ENCODE measurements around the gene HRCT1. TPM values are rescaled to one million over a fixed set of nuclear protein-coding genes. Genes with fewer than 3 reads are reported as not detected.

HRCT1 gene
- 1.1 TPM in 1 of 2 replicates, not detected in the other for total RNA-seq

DNA sequence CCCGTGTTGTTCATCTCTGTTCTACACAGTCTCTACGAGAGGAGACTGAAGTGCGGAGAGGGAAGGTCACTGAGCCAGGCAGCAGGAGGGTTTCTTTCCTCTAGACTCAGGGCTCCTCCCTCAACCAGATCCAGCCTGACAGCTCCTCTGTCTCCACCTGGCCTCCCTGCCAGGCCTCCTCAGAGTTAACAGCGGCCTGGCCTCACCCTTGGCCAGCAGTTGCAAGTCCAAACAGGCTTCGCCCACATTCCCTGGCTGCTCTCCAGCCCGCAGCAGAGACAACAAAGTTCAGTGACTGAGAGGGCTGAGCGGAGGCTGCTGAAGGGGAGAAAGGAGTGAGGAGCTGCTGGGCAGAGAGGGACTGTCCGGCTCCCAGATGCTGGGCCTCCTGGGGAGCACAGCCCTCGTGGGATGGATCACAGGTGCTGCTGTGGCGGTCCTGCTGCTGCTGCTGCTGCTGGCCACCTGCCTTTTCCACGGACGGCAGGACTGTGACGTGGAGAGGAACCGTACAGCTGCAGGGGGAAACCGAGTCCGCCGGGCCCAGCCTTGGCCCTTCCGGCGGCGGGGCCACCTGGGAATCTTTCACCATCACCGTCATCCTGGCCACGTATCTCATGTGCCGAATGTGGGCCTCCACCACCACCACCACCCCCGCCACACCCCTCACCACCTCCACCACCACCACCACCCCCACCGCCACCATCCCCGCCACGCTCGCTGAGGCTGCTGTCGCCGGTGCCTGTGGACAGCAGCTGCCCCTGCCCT lies at the start of gene HRCT1:
TSS of gene HRCT1 (plus strand) at position 291 of the 768 bp plus-strand sequence. CDS start at position 377, 86 bp downstream.

DNA sequence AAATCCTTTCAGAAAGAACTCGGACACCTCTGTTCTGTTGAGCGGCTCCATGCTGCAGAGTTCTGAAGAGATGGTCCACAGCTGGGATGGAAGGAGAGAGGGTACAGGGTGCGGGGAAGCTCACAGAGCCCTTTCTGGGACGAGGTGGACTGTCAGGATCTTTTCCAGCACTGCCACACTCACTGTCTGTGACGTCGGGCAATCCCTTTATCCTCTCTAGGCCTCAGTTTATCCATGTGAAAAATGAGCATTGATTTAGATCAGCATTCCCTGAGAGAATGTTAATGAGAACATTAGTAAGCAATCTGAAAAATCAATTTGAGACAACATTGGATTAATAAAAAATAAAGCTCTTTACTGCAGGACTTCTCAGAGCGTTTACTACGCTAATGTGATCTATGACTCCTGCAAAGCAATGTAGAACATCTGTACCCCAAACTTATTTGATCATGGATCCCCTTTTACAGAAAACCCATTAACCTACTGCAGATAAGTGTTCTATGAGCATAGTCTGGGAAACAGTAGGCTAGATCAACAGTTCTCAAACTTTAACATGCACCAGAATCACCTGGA lies 35.6 kb upstream of the HRCT1 start, which contains the start of gene OR13J1:
TSS of gene OR13J1 (minus strand) at position 51 of the 573 bp plus-strand sequence. CDS start at position 51, 0 bp downstream.

DNA sequence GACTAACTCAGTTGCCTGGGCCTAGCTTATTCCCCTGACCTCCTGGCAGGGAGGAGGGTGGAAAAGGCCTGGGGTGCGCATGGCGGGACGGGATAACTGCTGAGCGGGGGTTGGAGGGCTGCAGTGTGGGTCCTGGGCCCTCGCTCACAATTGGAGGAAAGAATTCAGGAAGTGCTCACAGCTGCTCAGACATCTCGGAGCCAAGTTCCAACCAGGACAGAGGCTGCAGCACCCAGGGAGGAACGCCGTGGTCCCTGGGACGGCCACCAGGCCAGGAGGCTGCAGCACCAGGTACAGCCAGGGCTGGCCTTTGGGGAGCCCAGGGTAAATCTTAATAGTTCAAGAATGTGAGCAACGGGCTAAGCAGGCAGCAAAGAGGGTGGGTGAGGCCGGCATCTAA lies 3.3 kb downstream of the HRCT1 start, which contains the start of gene SPAAR:
TSS of gene SPAAR (plus strand) at position 217 of the 400 bp plus-strand sequence. CDS start 974 bp downstream, outside the sequence.

Other genes starting within 250 kb of the HRCT1 start
- gene RMRP, start 248.2 kb upstream of the HRCT1 start, total RNA-seq: 4,407 and 7,542 TPM in 2 replicates
- 8.7 and 13.0 TPM in 2 replicates for gene CCDC107, start 247.9 kb upstream of the HRCT1 start, total RNA-seq
- gene ARHGEF39, start 241.0 kb upstream of the HRCT1 start, total RNA-seq: 5.5 and 6.5 TPM in 2 replicates
- 39.5 and 44.6 TPM in 2 replicates for gene CA9, start 232.3 kb upstream of the HRCT1 start, total RNA-seq
- 256 and 320 TPM in 2 replicates for gene TPM2, start 216.3 kb upstream of the HRCT1 start, total RNA-seq
- 102 and 136 TPM in 2 replicates for gene TLN1, start 174.0 kb upstream of the HRCT1 start, total RNA-seq
- gene CREB3, start 173.5 kb upstream of the HRCT1 start, total RNA-seq: 41.8 and 47.8 TPM in 2 replicates
- 22.4 and 23.6 TPM in 2 replicates for gene GBA2, start 157.0 kb upstream of the HRCT1 start, total RNA-seq
- 14.4 and 17.4 TPM in 2 replicates for gene RGP1, start 156.9 kb upstream of the HRCT1 start, total RNA-seq
- not detected in 2 replicates for gene MSMP, start 151.9 kb upstream of the HRCT1 start, total RNA-seq
- 4.0 and 12.5 TPM in 2 replicates for gene NPR2, start 114.6 kb upstream of the HRCT1 start, total RNA-seq
- not detected in 2 replicates for gene SPAG8, start 93.9 kb upstream of the HRCT1 start, total RNA-seq
- 19.9 and 24.8 TPM in 2 replicates for gene HINT2, start 91.2 kb upstream of the HRCT1 start, total RNA-seq
- not detected in 2 replicates for gene FAM221B, start 77.5 kb upstream of the HRCT1 start, total RNA-seq
- gene TMEM8B, start 77.0 kb upstream of the HRCT1 start, total RNA-seq: 4.5 and 5.7 TPM in 2 replicates
- gene OR13J1, start 35.8 kb upstream of the HRCT1 start, total RNA-seq: not detected in 2 replicates
- 0.21 TPM in 1 of 2 replicates, not detected in the other for gene SPAAR, start 3.3 kb downstream of the HRCT1 start, total RNA-seq
- gene OR2S2, start 52.0 kb downstream of the HRCT1 start, total RNA-seq: not detected in 2 replicates
- 2.8 and 3.0 TPM in 2 replicates for gene RECK, start 130.7 kb downstream of the HRCT1 start, total RNA-seq
- gene GLIPR2, start 230.5 kb downstream of the HRCT1 start, total RNA-seq: 1.9 and 2.0 TPM in 2 replicates